CD4-positive, alpha-beta memory T cell (primary cell): ENCODE data around the gene MAOB. TPM values are rescaled to one million over a fixed set of nuclear protein-coding genes. Genes with fewer than 3 reads are reported as not detected.

ENCODE experiments used
- CTCF ChIA-PET: fragments of 350-600 bp; sonication (Branson Sonifier 250); formaldehyde crosslinking; loops from one replicate; lab custom pipeline; 2021; ENCODE audit warnings: inconsistent platforms; ENCODE audit not compliant: partially characterized antibody; lab: Charles Lee
- POLR2A ChIA-PET: fragments of 350-600 bp; sonication (Branson Sonifier 250); formaldehyde crosslinking; loops from one replicate; lab custom pipeline; 2021; ENCODE audit not compliant: partially characterized antibody; lab: Charles Lee
- DNase-seq, 5 donors: peaks; one replicate each; pipeline versions ENCODE4 v3.0.0 to v3.0.0-alpha.2; 2020 to 2022; ENCODE audit warnings: mixed read lengths in 1 of 5
- H3K27ac ChIP-seq: one replicate; pipeline ENCODE4 v1.7.0; 2013; ENCODE audit warnings: low read depth, low read length
- H3K27me3 ChIP-seq: 2 replicates; pipeline ENCODE4 v1.7.0; 2013; ENCODE audit warnings: mild to moderate bottlenecking, low read length, moderate library complexity; ENCODE audit not compliant: insufficient read depth
- H3K36me3 ChIP-seq: 2 replicates; pipeline ENCODE4 v1.7.0; 2013; ENCODE audit warnings: mild to moderate bottlenecking, low read length, moderate library complexity; ENCODE audit not compliant: insufficient read depth
- H3K4me1 ChIP-seq: 2 replicates; pipeline ENCODE4 v1.7.0; 2013; ENCODE audit warnings: mild to moderate bottlenecking, low read length, moderate library complexity; ENCODE audit not compliant: insufficient read depth
- H3K4me3 ChIP-seq, 2 donors: one replicate each; pipeline ENCODE4 v1.7.0; 2013; ENCODE audit warnings: low read length in 2 of 2, mild to moderate bottlenecking in 1 of 2
- H3K9me3 ChIP-seq, 2 donors: one replicate each; pipeline ENCODE4 v1.7.0; 2013; ENCODE audit warnings: low read length in 2 of 2, control low read depth in 1 of 2; ENCODE audit not compliant: control insufficient read depth in 1 of 2
- H3K27ac Mint-ChIP-seq, 7 donors: one replicate each; pipeline ENCODE4 v1.8.0; 2020 to 2021; ENCODE audit warnings: mixed read lengths in 7 of 7, mild to moderate bottlenecking in 6 of 7, inconsistent platforms in 3 of 7, moderate library complexity in 3 of 7
- H3K27me3 Mint-ChIP-seq, 2 donors: one replicate each; pipeline ENCODE4 v1.8.0; 2020 to 2021; ENCODE audit warnings: mixed read lengths in 2 of 2
- H3K36me3 Mint-ChIP-seq, 2 donors: one replicate each; pipeline ENCODE4 v1.8.0; 2020 to 2021; ENCODE audit warnings: mixed read lengths in 2 of 2, inconsistent platforms in 1 of 2, mild to moderate bottlenecking in 1 of 2
- H3K4me1 Mint-ChIP-seq, 4 donors: one replicate each; pipeline ENCODE4 v1.8.0; 2020 to 2021; ENCODE audit warnings: mixed read lengths in 4 of 4, mild to moderate bottlenecking in 1 of 4
- H3K4me3 Mint-ChIP-seq, 8 donors: one replicate each; pipeline ENCODE4 v1.8.0; 2020 to 2021; ENCODE audit warnings: mixed read lengths in 8 of 8, mild to moderate bottlenecking in 7 of 8, moderate library complexity in 6 of 8, inconsistent platforms in 3 of 8
- H3K9me3 Mint-ChIP-seq, 8 donors: one replicate each; pipeline ENCODE4 v1.8.0; 2020 to 2021; ENCODE audit warnings: mixed read lengths in 8 of 8, mild to moderate bottlenecking in 5 of 8, inconsistent platforms in 3 of 8, moderate library complexity in 1 of 8
- intact Hi-C: fragments of 100-400 bp; cut with micrococcal nuclease; formaldehyde crosslinking; loops from one replicate; pipeline ENCODE4 v1.15.1; 2023
- polyA plus RNA-seq, 2 donors: library from polyadenylated mRNA; unstranded; fragments of 300-500 nt; fragmentation: Illumina TruSeq; gene quantifications; one replicate each; pipeline ENCODE4 v1.2.3, GENCODE V29; 2021
- total RNA-seq, 2 experiments: library from RNA; stranded (reverse); gene quantifications; one replicate each; pipeline ENCODE4 v1.2.3, GENCODE V29; 2021

Gene MAOB
- total and polyA plus RNA-seq, 4 experiments from 2014 or later = not detected

DNA sequence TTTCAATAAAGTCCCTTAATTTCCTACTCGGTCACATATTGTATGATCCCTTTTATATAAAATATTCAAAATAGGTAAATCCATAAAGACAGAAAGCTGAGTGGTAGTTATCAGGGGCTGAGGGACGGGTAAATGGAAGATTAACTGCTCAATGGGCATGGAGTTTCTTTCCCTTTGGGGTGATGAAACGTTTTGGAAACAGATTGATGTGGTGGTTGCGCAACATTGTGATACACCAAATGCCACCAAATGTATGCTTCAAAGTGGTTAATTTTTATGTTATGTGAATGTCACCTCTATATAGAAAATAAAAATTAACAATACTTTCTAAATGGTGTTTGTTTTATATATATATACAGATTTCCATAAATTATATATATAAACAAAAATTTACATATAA, 15.0 kb upstream of the MAOB start:
- H3K36me3 ChIP-seq = no peaks in the 10 kb centered on the region
- H3K27ac ChIP-seq = no peak overlapping the region
- no peaks in the 10 kb centered on the region for H3K27me3 Mint-ChIP-seq
- no peaks in the 10 kb centered on the region for H3K27me3 ChIP-seq
- POLR2A ChIA-PET = no interaction called here
- H3K4me1 ChIP-seq = no peaks in the 10 kb centered on the region
- H3K9me3 ChIP-seq = no peaks in the 10 kb centered on the region
- no peak overlapping the region for H3K27ac Mint-ChIP-seq
- no peak overlapping the region for H3K4me3 Mint-ChIP-seq
- H3K9me3 Mint-ChIP-seq = no peaks in the 10 kb centered on the region
- intact Hi-C loops = no loop called here
- H3K4me3 ChIP-seq = no peak overlapping the region
- DNase-seq = no peak
- H3K36me3 Mint-ChIP-seq = no peaks in the 10 kb centered on the region
- H3K4me1 Mint-ChIP-seq = no peaks in the 10 kb centered on the region
- CTCF ChIA-PET = no interaction called here

DNA sequence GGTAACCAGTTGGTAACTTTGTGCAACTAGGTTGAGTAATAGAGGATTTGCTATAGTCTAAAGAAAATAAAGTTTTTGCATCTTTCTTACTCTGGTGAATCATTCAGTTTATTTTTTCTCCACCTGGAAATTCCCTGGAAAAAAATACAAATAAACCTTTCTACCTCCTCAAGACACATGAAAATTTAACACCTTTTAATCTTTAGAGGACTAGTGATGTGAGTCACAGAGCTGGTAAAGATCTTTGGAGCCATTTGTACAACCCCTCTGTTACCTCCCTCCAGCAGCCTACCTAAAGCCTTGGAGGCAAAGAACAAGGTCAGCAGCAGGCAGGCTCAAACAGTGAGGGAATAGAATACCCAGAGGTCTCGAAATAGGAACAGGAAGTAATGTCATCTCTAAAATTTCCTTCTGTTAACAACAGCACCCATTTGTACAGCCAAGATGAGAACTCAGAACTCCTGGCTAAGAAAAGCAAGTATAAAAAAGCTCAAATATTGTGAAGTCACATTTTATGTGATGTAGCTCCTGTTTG, 10.2 kb upstream of the MAOB start:
- Mint-ChIP-seq H3K9me3 (peaks cover 0 to 14% (median 1%) of the 10 kb centered on the region in 8 donors), H3K27ac (no peak overlapping the region), H3K4me3 (no peak overlapping the region), H3K27me3 (peaks cover 0 to 3% of the 10 kb centered on the region in 2 donors), H3K36me3 (no peaks in the 10 kb centered on the region), H3K4me1 (no peaks in the 10 kb centered on the region)
- H3K27ac ChIP-seq = no peak overlapping the region
- intact Hi-C loops = no loop called here
- no peaks in the 10 kb centered on the region for H3K36me3 ChIP-seq
- CTCF ChIA-PET = no interaction called here
- no peaks in the 10 kb centered on the region for H3K4me1 ChIP-seq
- DNase-seq = no peak
- POLR2A ChIA-PET = no interaction called here
- no peak overlapping the region for H3K4me3 ChIP-seq
- no peaks in the 10 kb centered on the region for H3K9me3 ChIP-seq
- H3K27me3 ChIP-seq = no peaks in the 10 kb centered on the region

DNA sequence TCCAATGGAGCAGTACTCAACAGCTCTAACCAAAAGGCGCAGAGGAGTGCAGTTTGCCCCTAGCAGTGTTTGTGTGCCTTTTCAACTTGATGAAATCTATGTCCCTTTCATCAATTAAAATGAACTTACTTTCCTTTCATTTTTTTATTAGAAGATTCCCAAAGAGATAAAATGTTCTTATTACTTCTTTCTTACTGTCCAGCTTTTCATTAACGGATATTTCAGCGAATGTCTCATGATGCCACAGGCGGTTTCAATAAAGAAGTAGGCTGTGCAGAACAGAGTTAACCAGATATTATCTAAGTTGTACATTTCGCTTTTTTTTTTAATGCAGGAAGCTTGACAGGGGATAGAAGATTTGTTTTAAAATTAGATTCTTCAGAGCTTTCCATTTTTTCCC, 3.4 kb upstream of the MAOB start:
- Histone ChIP-seq H3K27ac (no peak overlapping the region), H3K4me3 (no peak overlapping the region), H3K27me3 (no peaks in the 10 kb centered on the region), H3K4me1 (no peaks in the 10 kb centered on the region), H3K36me3 (no peaks in the 10 kb centered on the region), H3K9me3 (no peaks in the 10 kb centered on the region)
- Mint-ChIP-seq H3K27me3 (peaks cover 2 to 10% of the 10 kb centered on the region in 2 donors), H3K4me3 (no peak overlapping the region), H3K27ac (no peak overlapping the region), H3K9me3 (peaks cover 0 to 14% (median 1%) of the 10 kb centered on the region in 8 donors), H3K4me1 (peaks cover 0 to 2% (median under 1%) of the 10 kb centered on the region in 4 donors), H3K36me3 (no peaks in the 10 kb centered on the region)
- POLR2A ChIA-PET = no interaction called here
- CTCF ChIA-PET = no interaction called here
- intact Hi-C loops = no loop called here
- DNase-seq = no peak

DNA sequence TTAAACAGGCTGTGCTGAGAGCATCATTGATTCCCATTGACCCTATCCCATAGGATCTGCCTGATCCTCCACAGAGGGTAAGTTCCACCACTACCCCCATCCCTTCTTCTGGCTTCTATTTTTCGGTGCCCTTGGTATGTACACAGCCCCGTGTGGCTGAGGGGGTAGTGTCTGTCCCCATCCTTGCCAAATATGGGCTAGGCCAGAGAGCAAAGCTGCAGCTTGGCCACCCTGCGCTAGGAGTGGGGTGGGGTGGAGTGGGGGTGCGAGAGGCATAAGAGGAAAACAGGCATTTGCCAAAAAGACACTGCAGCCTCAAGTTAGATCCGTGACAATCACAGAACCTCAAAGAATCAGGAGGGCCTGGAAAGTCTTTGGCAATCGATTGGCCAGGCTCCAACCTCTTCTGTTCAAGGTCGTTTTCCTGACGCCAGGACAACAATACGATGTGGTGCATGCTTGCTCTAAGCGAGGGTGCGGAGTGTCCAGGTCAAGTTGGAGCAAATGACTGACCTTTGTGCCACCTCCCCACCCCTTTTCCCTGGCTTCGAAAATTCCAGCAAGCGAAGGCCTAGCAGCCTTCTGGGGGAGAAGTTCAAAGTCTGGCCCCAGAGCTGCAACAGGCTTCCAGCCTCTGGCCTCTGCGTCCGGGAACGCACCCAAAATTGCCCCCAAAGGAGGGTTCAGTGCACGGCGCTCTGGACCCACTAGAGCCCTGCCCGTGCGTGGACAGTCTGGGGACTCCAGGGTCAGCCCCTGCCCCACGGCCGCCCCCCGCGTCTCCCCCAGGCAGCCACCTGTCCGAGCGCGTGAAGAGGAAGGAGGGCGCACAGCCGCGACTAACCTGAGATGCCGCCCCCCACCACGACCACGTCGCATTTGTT, 598 bp downstream of the MAOB start:
- Histone ChIP-seq H3K27me3 (no peaks in the 10 kb centered on the region), H3K27ac (no peak overlapping the region), H3K36me3 (no peaks in the 10 kb centered on the region), H3K4me1 (no peaks in the 10 kb centered on the region), H3K9me3 (no peaks in the 10 kb centered on the region), H3K4me3 (no peak overlapping the region)
- intact Hi-C loops = no loop called here
- peaks cover 11 to 15% of the 10 kb centered on the region in 2 donors for H3K27me3 Mint-ChIP-seq
- ChIA-PET POLR2A (no interaction called here), CTCF (no interaction called here)
- DNase-seq = no peak
- H3K36me3 Mint-ChIP-seq = no peaks in the 10 kb centered on the region
- no peak overlapping the region for H3K4me3 Mint-ChIP-seq
- no peaks in the 10 kb centered on the region for H3K9me3 Mint-ChIP-seq
- no peak overlapping the region for H3K27ac Mint-ChIP-seq
- H3K4me1 Mint-ChIP-seq = peaks cover 0 to 2% (median under 1%) of the 10 kb centered on the region in 4 donors

DNA sequence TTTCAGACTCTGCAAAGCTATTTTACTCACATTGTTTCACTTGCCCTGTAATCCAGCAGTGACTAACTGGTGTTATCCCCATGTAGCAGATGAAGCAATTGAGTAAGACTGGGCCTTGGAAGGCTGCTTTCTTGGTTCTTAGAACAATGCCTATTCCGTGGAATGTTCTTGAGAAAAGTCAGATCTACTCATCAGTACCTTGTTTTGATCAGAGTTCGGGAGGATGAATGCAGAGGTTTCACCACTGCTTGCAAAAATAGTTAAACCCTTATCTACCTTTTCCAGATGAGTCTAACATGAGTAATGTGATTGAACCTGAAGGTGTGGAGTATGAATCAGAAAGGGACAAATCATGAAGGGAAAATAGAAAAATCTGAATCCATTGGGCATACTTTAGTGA, 1.8 kb downstream of the MAOB start:
- no peaks in the 10 kb centered on the region for H3K9me3 ChIP-seq

DNA sequence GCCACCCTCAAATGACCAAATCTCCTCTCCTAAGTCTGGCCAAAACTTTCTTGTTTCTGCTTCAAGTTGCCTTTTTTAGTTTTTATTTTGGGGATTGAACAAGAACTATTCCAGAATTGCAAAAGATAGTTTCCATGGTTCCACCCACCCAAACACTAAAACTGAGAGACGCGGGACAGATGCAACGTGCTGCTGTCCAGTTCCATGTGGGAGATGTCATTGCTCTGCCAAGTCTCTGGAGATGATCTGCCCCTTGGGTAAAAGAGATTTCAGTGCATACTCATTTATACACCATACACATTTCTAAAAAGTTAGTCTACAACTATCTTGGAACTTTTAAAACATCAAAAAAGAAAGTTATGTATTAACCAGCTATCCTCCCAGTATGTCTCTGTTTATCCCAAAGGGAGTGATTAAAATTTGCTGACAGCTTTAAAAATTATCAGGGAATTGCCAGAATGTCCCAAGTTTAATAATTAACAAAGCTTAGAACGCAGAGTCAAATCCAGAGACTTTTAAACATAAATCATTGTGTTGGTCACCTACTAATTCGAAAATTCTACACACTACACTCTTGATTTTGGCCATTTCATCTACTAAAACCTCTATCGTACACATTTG, 3.2 kb downstream of the MAOB start:
- intact Hi-C loops = no loop called here
- Histone ChIP-seq H3K4me1 (no peaks in the 10 kb centered on the region), H3K4me3 (no peak overlapping the region), H3K27ac (no peak overlapping the region), H3K9me3 (no peaks in the 10 kb centered on the region), H3K27me3 (no peaks in the 10 kb centered on the region), H3K36me3 (no peaks in the 10 kb centered on the region)
- ChIA-PET POLR2A (no interaction called here), CTCF (no interaction called here)
- H3K4me3 Mint-ChIP-seq = no peak overlapping the region
- no peaks in the 10 kb centered on the region for H3K9me3 Mint-ChIP-seq
- peaks cover 0 to 2% (median under 1%) of the 10 kb centered on the region in 4 donors for H3K4me1 Mint-ChIP-seq
- H3K27ac Mint-ChIP-seq = peak overlapping the region in 1 of 7 donors; percentile 57
- H3K27me3 Mint-ChIP-seq = peaks cover 11 to 15% of the 10 kb centered on the region in 2 donors
- H3K36me3 Mint-ChIP-seq = no peaks in the 10 kb centered on the region
- DNase-seq = no peak

More for the DNA sequence above, 1.8 kb downstream of the MAOB start:
- POLR2A ChIA-PET = no interaction called here
- CTCF ChIA-PET = no interaction called here
- Histone ChIP-seq H3K36me3 (no peaks in the 10 kb centered on the region), H3K4me3 (no peak overlapping the region), H3K4me1 (no peaks in the 10 kb centered on the region), H3K27ac (no peak overlapping the region), H3K27me3 (no peaks in the 10 kb centered on the region)
- Mint-ChIP-seq H3K4me3 (no peak overlapping the region), H3K4me1 (peaks cover 0 to 2% (median under 1%) of the 10 kb centered on the region in 4 donors), H3K9me3 (no peaks in the 10 kb centered on the region), H3K27me3 (peaks cover 11 to 15% of the 10 kb centered on the region in 2 donors), H3K27ac (no peak overlapping the region), H3K36me3 (no peaks in the 10 kb centered on the region)
- intact Hi-C loops = no loop called here
- no peak for DNase-seq

- ChIA-PET CTCF (no interaction called here), POLR2A (no interaction called here)
- no peaks in the 10 kb centered on the region for H3K9me3 ChIP-seq
- no peaks in the 10 kb centered on the region for H3K27me3 ChIP-seq
- H3K4me1 Mint-ChIP-seq = no peaks in the 10 kb centered on the region
- H3K9me3 Mint-ChIP-seq = peaks cover 0 to 4% (median 0%) of the 10 kb centered on the region in 8 donors
- DNase-seq = no peak
- intact Hi-C loops = no loop called here
- H3K27me3 Mint-ChIP-seq = peaks cover 8 to 13% of the 10 kb centered on the region in 2 donors
- H3K36me3 ChIP-seq = no peaks in the 10 kb centered on the region
- H3K27ac Mint-ChIP-seq = no peak overlapping the region
- no peaks in the 10 kb centered on the region for H3K4me1 ChIP-seq
- H3K36me3 Mint-ChIP-seq = no peaks in the 10 kb centered on the region
- no peak overlapping the region for H3K4me3 Mint-ChIP-seq
- H3K27ac ChIP-seq = no peak overlapping the region
- no peak overlapping the region for H3K4me3 ChIP-seq
These were observed 5.6 kb downstream of the MAOB start for GRCh38 chrX:43876680-43877079.
